Stimulated activated CD4-positive, alpha-beta T cell treated with anti-CD3 and anti-CD28 coated beads, Interleukin-1b, Interleukin-23, amount 100 ng/mL, for 48 hours (primary cell): Measurements from ENCODE around the gene HSF2.

ENCODE experiments used
- DNase-seq: peaks from one replicate; pipeline ENCODE4 v3.0.0-alpha.2; 2020

Gene HSF2, protein sequence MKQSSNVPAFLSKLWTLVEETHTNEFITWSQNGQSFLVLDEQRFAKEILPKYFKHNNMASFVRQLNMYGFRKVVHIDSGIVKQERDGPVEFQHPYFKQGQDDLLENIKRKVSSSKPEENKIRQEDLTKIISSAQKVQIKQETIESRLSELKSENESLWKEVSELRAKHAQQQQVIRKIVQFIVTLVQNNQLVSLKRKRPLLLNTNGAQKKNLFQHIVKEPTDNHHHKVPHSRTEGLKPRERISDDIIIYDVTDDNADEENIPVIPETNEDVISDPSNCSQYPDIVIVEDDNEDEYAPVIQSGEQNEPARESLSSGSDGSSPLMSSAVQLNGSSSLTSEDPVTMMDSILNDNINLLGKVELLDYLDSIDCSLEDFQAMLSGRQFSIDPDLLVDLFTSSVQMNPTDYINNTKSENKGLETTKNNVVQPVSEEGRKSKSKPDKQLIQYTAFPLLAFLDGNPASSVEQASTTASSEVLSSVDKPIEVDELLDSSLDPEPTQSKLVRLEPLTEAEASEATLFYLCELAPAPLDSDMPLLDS

GRCh38 chr6:122399348-122400120 lies at the start of gene HSF2:
HSF2 (plus strand) TSS chr6:122399652; CDS start chr6:122399738, 86 bp downstream.
- DNase-seq, result peak; percentile 97

- no peak for DNase-seq
These were observed 46.3 kb upstream of the HSF2 start for GRCh38 chr6:122352981-122353664.

GRCh38 chr6:122360809-122361208 lies 38.6 kb upstream of the HSF2 start:
- no peak for DNase-seq

DNA sequence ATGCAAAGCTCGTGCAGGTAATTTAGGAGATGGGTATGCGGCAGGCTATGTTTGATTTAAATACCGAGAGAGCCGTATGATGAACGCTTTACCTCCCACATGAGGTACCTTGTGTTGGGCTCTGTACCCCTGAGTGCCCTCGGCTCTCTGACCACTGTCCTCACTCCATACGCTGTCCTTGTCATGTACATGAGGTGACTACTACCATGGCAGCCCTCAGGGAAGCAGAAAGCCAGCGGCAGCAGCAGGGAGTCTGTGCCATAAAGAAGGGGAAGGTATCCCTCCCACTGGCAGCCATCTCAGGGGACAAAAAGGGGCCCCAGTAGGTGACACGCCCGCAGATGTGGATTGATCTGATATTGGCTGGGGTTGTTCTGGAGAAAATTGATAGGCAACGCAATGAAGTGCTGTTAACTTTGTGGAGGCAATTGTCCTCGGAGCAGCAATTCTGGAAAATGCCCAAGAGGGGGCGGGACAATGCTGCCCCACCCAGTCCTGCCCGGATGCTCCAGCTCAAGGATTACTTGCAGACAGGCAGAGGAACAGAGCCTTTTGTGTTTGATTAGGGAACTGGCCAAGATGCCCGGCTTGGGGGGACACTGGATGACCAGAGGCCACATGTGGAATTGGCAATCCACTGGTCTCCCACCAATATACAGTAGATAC lies 38.0 kb upstream of the HSF2 start:
- DNase-seq, result no peak

DNA sequence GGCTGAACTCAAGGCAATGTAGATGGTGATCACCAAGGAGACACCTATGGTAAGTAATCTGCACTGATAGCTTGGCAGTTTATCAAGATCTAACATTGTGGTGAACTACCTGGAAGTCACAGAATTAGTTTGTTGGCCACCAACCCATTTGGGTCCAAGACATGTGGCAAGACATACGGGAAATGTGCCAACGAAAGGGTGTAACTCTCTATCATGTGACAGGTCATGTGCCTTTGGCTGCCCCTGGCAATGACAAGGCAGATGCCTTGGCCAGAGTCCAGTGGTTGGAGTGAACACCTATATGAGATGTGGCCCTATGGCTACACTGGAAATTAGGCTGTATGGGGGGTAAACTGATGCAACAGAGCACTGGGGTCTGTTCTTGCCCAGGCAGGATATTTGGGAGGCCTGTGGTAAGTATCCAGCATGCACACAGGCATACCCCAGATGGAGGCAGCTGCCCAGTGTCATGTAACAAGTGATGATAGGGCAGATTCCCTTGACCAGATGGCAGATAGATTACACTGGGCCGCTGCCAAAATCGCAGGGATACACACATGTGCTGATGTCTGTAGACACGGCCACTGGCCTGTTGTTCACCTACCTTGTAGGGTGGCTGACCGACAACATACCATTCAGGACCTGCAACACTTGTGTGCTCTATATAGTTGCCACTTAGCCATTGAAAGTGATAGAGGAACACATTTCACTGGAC lies 35.5 kb upstream of the HSF2 start:
- no peak for DNase-seq

DNA sequence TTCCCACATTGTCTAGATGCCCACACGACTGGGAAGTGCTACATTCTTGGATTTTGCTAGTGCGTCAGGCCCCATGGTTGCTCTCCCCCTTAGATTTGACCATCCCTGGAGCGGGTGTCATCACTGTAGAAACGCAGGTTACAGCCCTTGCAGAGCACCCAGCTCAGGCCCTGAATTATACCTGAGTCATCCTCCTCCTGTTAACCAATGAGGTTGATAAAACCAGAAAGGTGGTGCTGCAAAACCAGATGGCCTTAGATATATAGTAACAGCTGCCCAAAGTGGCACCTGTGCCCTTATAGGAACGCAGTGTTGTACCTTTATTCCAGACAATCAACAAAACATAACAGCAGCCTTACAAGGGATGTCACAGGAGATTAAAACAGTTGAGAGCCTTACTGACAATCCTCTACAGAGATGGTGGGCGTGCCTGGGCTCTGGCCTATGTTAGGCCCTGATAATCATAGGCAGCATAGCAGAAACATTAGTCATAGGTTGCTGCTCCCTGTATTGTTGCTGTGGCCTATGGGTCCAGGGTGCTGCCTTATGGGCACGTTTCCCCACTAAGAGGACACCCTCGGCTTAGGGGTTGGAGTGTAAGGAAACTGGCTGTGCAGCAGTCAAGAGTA lies 33.6 kb upstream of the HSF2 start:
- no peak for DNase-seq

DNA sequence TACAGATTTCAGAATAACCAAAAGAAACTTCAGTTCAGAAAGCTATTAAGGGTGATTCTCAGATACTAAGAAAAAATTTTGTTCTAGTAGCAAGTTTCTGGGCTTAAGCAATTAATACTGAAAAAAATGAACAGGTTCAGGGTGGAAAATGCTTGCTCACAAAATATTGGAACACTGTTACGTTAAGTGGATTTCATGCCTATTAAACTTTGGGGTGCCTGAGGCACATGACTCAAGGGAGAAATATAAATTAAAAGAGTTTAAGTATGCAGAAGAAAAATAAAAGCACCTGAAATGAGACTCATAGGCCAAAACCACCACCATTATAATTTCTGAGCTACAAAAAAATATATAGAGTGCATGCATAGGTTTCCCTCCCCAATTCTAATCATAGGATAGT lies 32.3 kb upstream of the HSF2 start:
- no peak for DNase-seq

- DNase-seq, result no peak
These were observed 29.9 kb upstream of the HSF2 start for GRCh38 chr6:122369536-122369935.

DNA sequence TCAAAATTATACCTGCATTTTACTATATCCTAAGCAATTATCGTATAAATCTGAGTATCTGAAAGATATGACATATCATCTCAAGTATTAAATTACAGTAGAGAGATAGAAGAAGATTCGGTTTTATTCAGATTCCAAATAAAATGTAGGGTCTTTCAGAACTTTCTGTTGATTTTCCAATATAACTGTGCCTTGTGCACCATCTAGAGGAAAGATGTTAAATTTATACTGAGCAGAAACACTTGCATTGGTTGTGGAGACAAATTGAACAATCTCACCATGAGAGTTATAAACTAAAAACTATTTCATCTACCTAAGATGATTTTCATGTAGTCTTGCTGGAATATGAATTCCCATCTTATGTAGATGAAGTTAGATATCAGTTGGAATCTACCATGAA lies 26.8 kb upstream of the HSF2 start:
- DNase-seq, result no peak

DNA sequence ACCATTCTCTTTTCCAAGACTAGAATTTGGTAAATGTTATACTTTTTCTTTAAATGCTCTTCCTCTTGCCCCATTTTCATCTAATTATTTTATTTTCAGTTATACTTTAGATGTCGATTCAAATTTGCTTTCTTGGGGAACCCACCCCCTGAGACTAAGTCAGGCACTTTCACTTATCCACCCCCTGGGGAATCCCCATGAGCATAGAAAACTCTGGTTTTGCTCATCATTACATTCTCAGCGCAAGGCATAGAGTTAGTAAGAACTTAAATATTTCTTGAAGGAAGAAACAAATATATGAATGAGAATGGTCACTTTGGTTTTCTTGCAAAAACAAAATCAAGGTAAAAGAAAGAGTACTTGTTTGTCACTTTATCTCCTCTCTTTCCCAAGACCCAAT lies 25.1 kb upstream of the HSF2 start:
- DNase-seq, result no peak

DNA sequence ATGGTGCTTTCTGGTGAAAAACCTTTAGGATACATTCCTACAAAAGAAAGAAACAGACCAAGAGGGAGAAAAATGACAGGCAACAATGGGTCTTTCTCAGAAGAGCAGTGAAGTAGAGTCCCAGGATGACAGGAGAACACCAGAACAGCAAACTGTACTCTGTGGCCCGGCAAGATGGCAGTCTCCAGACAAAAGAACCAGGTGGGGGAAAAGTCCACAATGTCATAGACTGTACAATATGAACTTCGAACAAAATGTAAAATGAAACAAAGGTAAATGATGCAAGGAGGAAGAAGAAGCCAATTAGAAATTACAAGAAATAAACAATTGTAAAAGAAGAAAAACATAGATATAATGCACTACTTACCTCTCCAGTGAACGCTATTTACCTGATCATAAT lies 23.2 kb upstream of the HSF2 start:
- no peak for DNase-seq

- DNase-seq, result peak; percentile 62
These were observed 17.8 kb upstream of the HSF2 start for GRCh38 chr6:122381494-122382265.

DNA sequence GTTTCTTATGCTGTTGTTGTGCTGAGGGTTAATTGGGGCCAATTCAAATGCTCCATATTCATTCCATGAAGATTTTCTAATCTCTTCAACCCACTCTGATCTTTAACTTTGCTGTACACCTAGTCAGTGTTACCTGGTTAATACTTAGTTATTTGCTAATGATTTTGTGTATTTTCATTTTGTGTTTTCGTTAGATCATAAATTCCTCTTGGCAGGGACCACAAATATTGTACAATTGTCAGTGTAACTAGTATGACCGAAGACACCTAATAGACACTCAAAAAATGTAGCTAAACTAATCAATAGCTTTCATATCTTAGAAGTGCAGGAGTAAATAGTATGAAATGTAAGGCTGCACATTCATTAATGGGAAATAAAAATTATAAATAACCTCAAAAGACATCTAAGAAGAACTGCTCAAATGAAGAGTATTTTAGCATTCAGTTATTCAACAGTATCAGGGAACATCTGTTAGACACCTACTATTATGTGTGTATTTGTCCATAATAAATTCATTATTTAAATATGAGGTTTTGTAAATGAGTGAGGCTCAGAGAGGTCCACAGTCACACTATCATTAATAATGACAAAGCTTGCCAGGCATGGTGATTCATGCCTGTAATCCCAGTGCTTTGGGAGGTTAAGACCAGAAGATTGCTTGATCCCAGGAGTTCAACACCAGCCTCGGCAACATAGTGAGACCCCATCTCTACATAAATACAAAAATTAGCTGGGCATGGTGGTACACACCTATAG lies 13.4 kb upstream of the HSF2 start:
- no peak for DNase-seq

DNA sequence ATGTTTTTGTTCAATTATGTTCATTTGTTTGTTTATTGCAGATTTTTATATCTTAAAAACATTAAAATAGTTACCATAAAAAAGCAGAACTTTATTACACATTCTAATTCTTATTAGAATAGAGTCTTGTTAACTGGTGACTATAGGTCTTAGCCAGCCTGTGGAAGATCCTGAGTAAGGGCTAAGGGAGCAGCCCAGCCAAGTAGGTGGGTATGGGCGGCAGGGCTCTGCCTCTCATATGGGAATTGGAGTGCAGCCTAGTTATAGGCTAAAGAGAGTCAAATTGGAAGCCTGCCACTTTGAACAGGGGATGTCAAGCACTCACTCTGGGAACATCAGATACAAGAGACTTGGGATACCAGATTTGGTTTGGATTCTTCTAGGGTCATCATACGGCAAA lies 10.5 kb upstream of the HSF2 start:
- DNase-seq, result no peak

GRCh38 chr6:122389704-122390372 lies 9.6 kb upstream of the HSF2 start:
- DNase-seq, result no peak

- DNase-seq, result no peak
These were observed 6.7 kb upstream of the HSF2 start for GRCh38 chr6:122392564-122393350.

DNA sequence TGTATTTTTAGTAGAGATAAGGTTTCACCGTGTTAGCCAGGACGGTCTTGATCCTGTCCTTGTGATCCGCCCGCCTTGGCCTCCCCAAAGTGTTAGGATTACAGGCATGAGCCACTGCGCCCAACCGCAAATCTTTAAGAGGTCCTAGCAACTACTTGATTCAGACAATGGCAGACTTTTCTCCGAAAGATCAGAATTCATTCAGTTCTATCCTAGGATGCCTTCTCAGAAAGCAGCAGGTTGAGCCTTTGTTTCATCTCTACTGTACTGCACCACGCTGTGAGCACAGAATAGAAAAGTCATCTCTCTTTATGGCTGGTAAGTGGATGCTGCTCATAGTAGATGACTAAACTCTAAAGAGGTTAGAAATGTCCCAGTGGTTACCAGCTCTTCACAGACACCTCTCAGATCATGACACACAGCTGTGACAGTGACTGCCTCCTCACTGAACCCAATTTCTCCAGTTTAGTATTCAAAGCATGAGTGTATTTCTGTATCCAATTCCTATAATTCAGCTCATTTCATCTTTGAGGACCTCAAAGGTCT lies 6.0 kb upstream of the HSF2 start:
- DNase-seq, result peak; percentile 25

DNA sequence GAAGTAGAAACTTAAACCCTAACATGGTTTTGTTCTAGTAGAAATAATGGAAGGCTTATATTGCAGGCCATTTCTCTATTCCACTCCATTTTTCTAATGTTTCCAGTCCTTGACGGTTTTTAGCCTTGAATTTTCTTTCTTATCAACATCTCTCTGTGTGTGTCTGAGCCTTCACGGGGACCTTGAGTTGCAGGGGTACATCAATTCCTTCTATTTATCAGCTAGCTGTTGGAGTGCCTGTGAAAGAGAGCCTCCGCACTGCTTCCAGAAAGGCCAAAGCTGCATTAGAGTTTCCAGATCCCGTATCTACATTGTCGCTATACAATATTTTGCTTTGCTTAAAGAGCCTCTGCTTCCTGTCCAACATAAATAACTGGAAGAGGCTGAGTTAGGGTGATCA lies 5.4 kb upstream of the HSF2 start:
- no peak for DNase-seq

GRCh38 chr6:122399055-122399347 lies 451 bp upstream of the HSF2 start:
- no peak for DNase-seq
